GM12878 (cell line): ENCODE results near the gene PNPLA3. TPM values are rescaled to one million over a fixed set of nuclear protein-coding genes. Genes with fewer than 3 reads are reported as not detected.

Experiments
- ATAC-seq: fragments of 200-7000 bp; cut with Tn5 transposase; 3 replicates; pipeline ENCODE4 v1.9.1; 2020; ENCODE audit warnings: mild to moderate bottlenecking, moderate library complexity
- BruUV-seq: library from RNA; stranded (reverse); fragments of 400-500 nt; replicated peaks from 2 replicates; lab custom pipeline; 2021; lab: Mats Ljungman, UMichigan
- CTCF ChIA-PET: fragments of 300-600 bp; sonication (Branson Sonifier 250); formaldehyde crosslinking; extraction: SDS; loops from one replicate; lab custom pipeline; 2021; ENCODE audit warnings: inconsistent platforms; lab: Yijun Ruan, JAX
- POLR2A ChIA-PET: fragments of 350-600 bp; formaldehyde crosslinking; extraction: SDS; loops from one replicate; lab custom pipeline; 2021; ENCODE audit warnings: inconsistent platforms; lab: Charles Lee
- RAD21 ChIA-PET: fragments of 300-600 bp; sonication (Branson Sonifier 250); formaldehyde crosslinking; loops from one replicate; lab custom pipeline; 2023; ENCODE audit warnings: antibody characterized with exemption; ENCODE audit not compliant: unreplicated experiment; lab: Charles Lee
- SMC1A ChIA-PET: fragments of 300-600 bp; sonication (Branson Sonifier 250); formaldehyde crosslinking; loops from one replicate; lab custom pipeline; 2023; ENCODE audit not compliant: unreplicated experiment, uncharacterized antibody; lab: Charles Lee
- DNase-seq: peaks from one replicate; pipeline ENCODE4 v3.0.0-alpha.2; 2011; ENCODE audit warnings: low read depth, low spot score
- FAIRE-seq: peaks from 3 replicates; lab custom pipeline; 2011; peaks lifted over from hg19 to GRCh38; lab: Jason Lieb, UNC
- H2AFZ ChIP-seq: 2 replicates; pipeline ENCODE4 v1.6.0; 2011; ENCODE audit warnings: low read depth, low read length, control low read depth; ENCODE audit not compliant: control insufficient read depth
- H3K27ac ChIP-seq: 2 replicates; pipeline ENCODE4 v1.5.1; 2011; ENCODE audit warnings: control low read depth; ENCODE audit not compliant: control insufficient read depth, insufficient read depth
- H3K27me3 ChIP-seq, 2 experiments: replicated peaks in 1 of 2; 2 replicates each; pipeline versions ENCODE4 v1.6.0 to v1.6.1; 2011; ENCODE audit warnings: low read length in 1 of 2; ENCODE audit not compliant: control insufficient read depth in 2 of 2, insufficient read depth in 2 of 2
- H3K36me3 ChIP-seq, 2 experiments: 2 replicates each; pipeline ENCODE4 v1.5.1; 2011; ENCODE audit warnings: low read length in 1 of 2; ENCODE audit not compliant: control insufficient read depth in 2 of 2, insufficient read depth in 2 of 2
- H3K4me1 ChIP-seq: 2 replicates; pipeline ENCODE4 v1.6.1; 2011; ENCODE audit warnings: mild to moderate bottlenecking, low read length, moderate library complexity, mixed read lengths; ENCODE audit not compliant: control insufficient read depth, insufficient read depth
- H3K4me2 ChIP-seq: 2 replicates; pipeline ENCODE4 v1.6.0; 2011; ENCODE audit warnings: control low read depth; ENCODE audit not compliant: control insufficient read depth, insufficient read depth
- H3K4me3 ChIP-seq: fragments of 200-600 bp; sonication (generic); 2 replicates; pipeline ENCODE4 v1.5.1; 2016
- H3K79me2 ChIP-seq: 2 replicates; pipeline ENCODE4 v1.6.0; 2011; ENCODE audit warnings: low read length; ENCODE audit not compliant: control insufficient read depth, insufficient read depth
- H3K9ac ChIP-seq: 2 replicates; pipeline ENCODE4 v1.8.0; 2011; ENCODE audit warnings: low read length, control low read depth, mixed read lengths; ENCODE audit not compliant: control insufficient read depth, insufficient read depth
- H3K9me3 ChIP-seq: replicated peaks from 3 replicates; pipeline ENCODE4 v1.5.1; 2011; ENCODE audit warnings: mild to moderate bottlenecking, low read length; ENCODE audit not compliant: control insufficient read depth, insufficient read depth
- H4K20me1 ChIP-seq: 2 replicates; pipeline ENCODE4 v1.6.0; 2011; ENCODE audit not compliant: control insufficient read depth, insufficient read depth
- MTA3 ChIP-seq: IDR thresholded peaks from 2 replicates; pipeline ENCODE4 v1.6.1; 2012; ENCODE audit warnings: low read length, inconsistent platforms, borderline replicate concordance
- RB1 ChIP-seq: fragments of 450-650 bp; formaldehyde crosslinking; IDR thresholded peaks from 2 replicates; pipeline ENCODE4 v1.6.1; 2017; ENCODE audit warnings: mild to moderate bottlenecking, borderline replicate concordance
- STAT3 ChIP-seq: IDR thresholded peaks from 2 replicates; pipeline ENCODE4 v1.6.1; 2011; ENCODE audit warnings: low read depth, low read length, improper control_type of control experiment
- SUZ12 ChIP-seq: fragments of 200-600 bp; sonication (generic); IDR thresholded peaks from one replicate; pipeline ENCODE4 v1.6.1; 2018; ENCODE audit warnings: antibody characterized with exemption, mild to moderate bottlenecking; ENCODE audit not compliant: unreplicated experiment
- TBL1XR1 ChIP-seq: IDR thresholded peaks from 2 replicates; pipeline ENCODE4 v1.6.1; 2012; ENCODE audit warnings: low read depth, low read length, improper control_type of control experiment
- YY1 ChIP-seq: IDR thresholded peaks from 2 replicates; pipeline ENCODE4 v1.6.1; 2011; ENCODE audit warnings: low read depth, mild to moderate bottlenecking, low read length
- WGBS: methylation state at CpG from one replicate; pipeline ENCODE4 v1.1.6; 2016; ENCODE audit warnings: low lambda C conversion rate; ENCODE audit not compliant: insufficient replicate concordance, insufficient coverage; ENCODE audit errors: missing lambda C conversion rate; 5-methylcytosine and 5-hydroxymethylcytosine counted together
- in situ Hi-C: fragments of 300-500 bp; cut with MboI; formaldehyde crosslinking; loops from 9 replicates; pipeline ENCODE4 v1.14.3; 2018; ENCODE audit warnings: mixed read lengths
- intact Hi-C: fragments of 100-400 bp; cut with micrococcal nuclease; formaldehyde crosslinking; loops from one replicate; pipeline ENCODE4 v1.14.2; 2022; ENCODE audit not compliant: unreplicated experiment
- polyA plus RNA-seq, 11 experiments: library from polyadenylated mRNA; depleted of rRNA in 4 of 11; unstranded in 6 of 11; stranded (reverse) in 5 of 11; fragments of >200 nt; fragmentation: Nextera tagmentation in 4 of 11; fragmentation: Illumina TruSeq in 1 of 11; extraction: Ambion mirVana in 4 of 11; extraction: Trizol in 1 of 11; gene quantifications; 1 replicate in 1 of 11; 2 replicates in 10 of 11; pipeline versions ENCODE4 v1.2.1 to v1.2.3, GENCODE V29; 2011 to 2016; ENCODE audit warnings: inconsistent platforms in 2 of 11, missing spikeins in 2 of 11, low read depth in 1 of 11
- total RNA-seq, 4 experiments: library from RNA; depleted of rRNA in 3 of 4; stranded (reverse); fragments of >200 nt in 3 of 4; fragmentation: Illumina TruSeq in 1 of 4; extraction: Trizol in 1 of 4; gene quantifications; 2 replicates each; pipeline versions ENCODE4 v1.2.1 to v1.2.3, GENCODE V29; 2013 to 2021
- TF ChIP-seq, protein P1 (sequence below): fragments of 150-350 bp; IDR thresholded peaks from 2 replicates; pipeline ENCODE4 v1.6.1; 2014; ENCODE audit warnings: mild to moderate bottlenecking, low read depth, low read length
- TF ChIP-seq, protein P2 (sequence below): IDR thresholded peaks from 2 replicates; pipeline ENCODE4 v1.6.1; 2011; ENCODE audit warnings: borderline replicate concordance, low read depth, mild to moderate bottlenecking, moderate library complexity, mixed read lengths, low read length; ENCODE audit not compliant: insufficient read depth; ENCODE audit errors: extremely low read length
- TF ChIP-seq, protein P3 (sequence below), 3 experiments: IDR thresholded peaks in 2 of 3; conservative IDR thresholded peaks in 1 of 3; 2 replicates each; pipeline ENCODE4 v1.5.1; 2011; ENCODE audit warnings: low read depth in 3 of 3, low read length in 3 of 3, mild to moderate bottlenecking in 3 of 3, control low read depth in 2 of 3, moderate library complexity in 2 of 3, inconsistent platforms in 1 of 3, mixed read lengths in 1 of 3; ENCODE audit not compliant: control insufficient read depth in 2 of 3, insufficient read depth in 1 of 3; ENCODE audit errors: extremely low read depth in 1 of 3
- TF ChIP-seq, protein P4 (sequence below): fragments of 450-650 bp; IDR thresholded peaks from 2 replicates; pipeline ENCODE4 v1.6.1; 2017; ENCODE audit warnings: mild to moderate bottlenecking, moderate library complexity
- TF ChIP-seq, protein P5 (sequence below): fragments of 450-650 bp; IDR thresholded peaks from 2 replicates; pipeline ENCODE4 v1.6.1; 2017; ENCODE audit warnings: mild to moderate bottlenecking

PNPLA3 gene
- total and polyA plus RNA-seq, 10 of the 15 experiments (the other 5 are each of a cell fraction or from before 2014, with no cell fraction given): 0.05 to 0.08 TPM; not detected in 8

DNA sequence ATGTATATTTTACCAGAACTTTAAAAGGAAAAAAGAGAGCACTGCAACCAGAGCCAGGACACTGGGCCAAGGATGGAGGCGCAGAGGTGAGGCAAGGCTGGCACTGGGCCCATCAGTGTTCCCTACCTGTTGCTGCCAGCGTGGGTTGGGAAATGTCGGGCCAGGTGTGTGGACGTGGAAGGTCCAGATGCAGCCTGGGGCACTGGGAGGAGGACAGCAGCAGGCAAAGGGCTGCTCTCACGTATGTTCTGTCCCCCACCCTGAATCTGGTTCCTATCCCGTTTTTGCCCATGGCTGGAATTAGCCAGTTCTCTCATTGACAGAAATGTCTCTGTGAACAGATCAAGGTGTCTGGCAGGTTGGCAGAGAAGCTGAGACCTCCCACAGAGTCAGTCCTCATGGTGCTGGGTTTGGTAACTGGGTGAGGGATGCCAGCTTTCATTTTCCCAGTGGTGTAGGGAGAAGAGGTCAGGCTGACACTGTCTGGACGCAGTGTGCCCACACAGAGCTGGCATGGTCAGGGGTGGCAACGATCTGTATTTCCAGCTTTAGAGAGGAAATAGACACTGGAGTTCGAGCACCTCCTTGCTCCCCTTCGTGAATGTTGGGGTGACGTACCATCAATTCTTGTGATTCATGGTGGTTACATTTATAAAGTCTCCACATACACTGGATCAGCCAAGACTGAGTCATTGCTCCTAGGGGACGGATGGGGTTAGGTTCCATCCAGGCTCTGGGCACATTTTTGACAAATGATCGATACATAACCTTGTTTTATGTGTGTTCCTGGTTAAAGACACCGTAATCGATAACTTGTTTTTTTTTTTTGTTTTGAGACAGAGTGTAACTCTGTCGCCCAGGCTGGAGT lies 4.3 kb upstream of the PNPLA3 start:
- H3K27ac ChIP-seq: no peak overlapping the region
- no peak overlapping the region for H3K4me3 ChIP-seq
- ChIA-PET POLR2A (no interaction called here), CTCF (no interaction called here), SMC1A (no interaction called here), RAD21 (no interaction called here)
- ATAC-seq (no peak), DNase-seq (no peak), FAIRE-seq (no peak)
- no peak overlapping the region for H3K4me2 ChIP-seq
- no peak overlapping the region for H2AFZ ChIP-seq
- intact Hi-C loops: no loop called here
- peaks cover 0 to 2% of the 10 kb centered on the region in 2 experiments; a peak in 2 of 4 replicates for H3K27me3 ChIP-seq
- no peaks in the 10 kb centered on the region for H3K4me1 ChIP-seq
- no peaks in the 10 kb centered on the region for H3K79me2 ChIP-seq
- WGBS: 36% methylated on average over 16 of the region's 16 CpGs
- H3K36me3 ChIP-seq: no peaks in the 10 kb centered on the region
- H3K9me3 ChIP-seq: no peaks in the 10 kb centered on the region
- no peak overlapping the region for H3K9ac ChIP-seq
- no peaks in the 10 kb centered on the region for H4K20me1 ChIP-seq
- BruUV-seq: no TSS peak
- in situ Hi-C loops: no loop called here
- TF ChIP-seq, protein P1, sequence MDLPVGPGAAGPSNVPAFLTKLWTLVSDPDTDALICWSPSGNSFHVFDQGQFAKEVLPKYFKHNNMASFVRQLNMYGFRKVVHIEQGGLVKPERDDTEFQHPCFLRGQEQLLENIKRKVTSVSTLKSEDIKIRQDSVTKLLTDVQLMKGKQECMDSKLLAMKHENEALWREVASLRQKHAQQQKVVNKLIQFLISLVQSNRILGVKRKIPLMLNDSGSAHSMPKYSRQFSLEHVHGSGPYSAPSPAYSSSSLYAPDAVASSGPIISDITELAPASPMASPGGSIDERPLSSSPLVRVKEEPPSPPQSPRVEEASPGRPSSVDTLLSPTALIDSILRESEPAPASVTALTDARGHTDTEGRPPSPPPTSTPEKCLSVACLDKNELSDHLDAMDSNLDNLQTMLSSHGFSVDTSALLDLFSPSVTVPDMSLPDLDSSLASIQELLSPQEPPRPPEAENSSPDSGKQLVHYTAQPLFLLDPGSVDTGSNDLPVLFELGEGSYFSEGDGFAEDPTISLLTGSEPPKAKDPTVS: no peak
- no peak for TF ChIP-seq RB1
- TF ChIP-seq, protein P2, sequence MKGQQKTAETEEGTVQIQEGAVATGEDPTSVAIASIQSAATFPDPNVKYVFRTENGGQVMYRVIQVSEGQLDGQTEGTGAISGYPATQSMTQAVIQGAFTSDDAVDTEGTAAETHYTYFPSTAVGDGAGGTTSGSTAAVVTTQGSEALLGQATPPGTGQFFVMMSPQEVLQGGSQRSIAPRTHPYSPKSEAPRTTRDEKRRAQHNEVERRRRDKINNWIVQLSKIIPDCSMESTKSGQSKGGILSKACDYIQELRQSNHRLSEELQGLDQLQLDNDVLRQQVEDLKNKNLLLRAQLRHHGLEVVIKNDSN: no peak
- TF ChIP-seq, protein P3, sequence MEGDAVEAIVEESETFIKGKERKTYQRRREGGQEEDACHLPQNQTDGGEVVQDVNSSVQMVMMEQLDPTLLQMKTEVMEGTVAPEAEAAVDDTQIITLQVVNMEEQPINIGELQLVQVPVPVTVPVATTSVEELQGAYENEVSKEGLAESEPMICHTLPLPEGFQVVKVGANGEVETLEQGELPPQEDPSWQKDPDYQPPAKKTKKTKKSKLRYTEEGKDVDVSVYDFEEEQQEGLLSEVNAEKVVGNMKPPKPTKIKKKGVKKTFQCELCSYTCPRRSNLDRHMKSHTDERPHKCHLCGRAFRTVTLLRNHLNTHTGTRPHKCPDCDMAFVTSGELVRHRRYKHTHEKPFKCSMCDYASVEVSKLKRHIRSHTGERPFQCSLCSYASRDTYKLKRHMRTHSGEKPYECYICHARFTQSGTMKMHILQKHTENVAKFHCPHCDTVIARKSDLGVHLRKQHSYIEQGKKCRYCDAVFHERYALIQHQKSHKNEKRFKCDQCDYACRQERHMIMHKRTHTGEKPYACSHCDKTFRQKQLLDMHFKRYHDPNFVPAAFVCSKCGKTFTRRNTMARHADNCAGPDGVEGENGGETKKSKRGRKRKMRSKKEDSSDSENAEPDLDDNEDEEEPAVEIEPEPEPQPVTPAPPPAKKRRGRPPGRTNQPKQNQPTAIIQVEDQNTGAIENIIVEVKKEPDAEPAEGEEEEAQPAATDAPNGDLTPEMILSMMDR (IDR thresholded peaks at IDR 0.05 in 2 of 3, conservative IDR thresholded peaks at IDR 0.05 in 1 of 3; ENCODE audit: control insufficient read depth in 2 of 3, extremely low read depth in 1 of 3, insufficient read depth in 1 of 3, low read depth in 3 of 3, low read length in 3 of 3): no peak
- TF ChIP-seq MTA3: no peak
- no peak for TF ChIP-seq STAT3
- TF ChIP-seq, protein P4, sequence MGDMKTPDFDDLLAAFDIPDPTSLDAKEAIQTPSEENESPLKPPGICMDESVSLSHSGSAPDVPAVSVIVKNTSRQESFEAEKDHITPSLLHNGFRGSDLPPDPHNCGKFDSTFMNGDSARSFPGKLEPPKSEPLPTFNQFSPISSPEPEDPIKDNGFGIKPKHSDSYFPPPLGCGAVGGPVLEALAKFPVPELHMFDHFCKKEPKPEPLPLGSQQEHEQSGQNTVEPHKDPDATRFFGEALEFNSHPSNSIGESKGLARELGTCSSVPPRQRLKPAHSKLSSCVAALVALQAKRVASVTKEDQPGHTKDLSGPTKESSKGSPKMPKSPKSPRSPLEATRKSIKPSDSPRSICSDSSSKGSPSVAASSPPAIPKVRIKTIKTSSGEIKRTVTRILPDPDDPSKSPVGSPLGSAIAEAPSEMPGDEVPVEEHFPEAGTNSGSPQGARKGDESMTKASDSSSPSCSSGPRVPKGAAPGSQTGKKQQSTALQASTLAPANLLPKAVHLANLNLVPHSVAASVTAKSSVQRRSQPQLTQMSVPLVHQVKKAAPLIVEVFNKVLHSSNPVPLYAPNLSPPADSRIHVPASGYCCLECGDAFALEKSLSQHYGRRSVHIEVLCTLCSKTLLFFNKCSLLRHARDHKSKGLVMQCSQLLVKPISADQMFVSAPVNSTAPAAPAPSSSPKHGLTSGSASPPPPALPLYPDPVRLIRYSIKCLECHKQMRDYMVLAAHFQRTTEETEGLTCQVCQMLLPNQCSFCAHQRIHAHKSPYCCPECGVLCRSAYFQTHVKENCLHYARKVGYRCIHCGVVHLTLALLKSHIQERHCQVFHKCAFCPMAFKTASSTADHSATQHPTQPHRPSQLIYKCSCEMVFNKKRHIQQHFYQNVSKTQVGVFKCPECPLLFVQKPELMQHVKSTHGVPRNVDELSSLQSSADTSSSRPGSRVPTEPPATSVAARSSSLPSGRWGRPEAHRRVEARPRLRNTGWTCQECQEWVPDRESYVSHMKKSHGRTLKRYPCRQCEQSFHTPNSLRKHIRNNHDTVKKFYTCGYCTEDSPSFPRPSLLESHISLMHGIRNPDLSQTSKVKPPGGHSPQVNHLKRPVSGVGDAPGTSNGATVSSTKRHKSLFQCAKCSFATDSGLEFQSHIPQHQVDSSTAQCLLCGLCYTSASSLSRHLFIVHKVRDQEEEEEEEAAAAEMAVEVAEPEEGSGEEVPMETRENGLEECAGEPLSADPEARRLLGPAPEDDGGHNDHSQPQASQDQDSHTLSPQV: no peak
- TF ChIP-seq TBL1XR1: no peak
- TF ChIP-seq, protein P5, sequence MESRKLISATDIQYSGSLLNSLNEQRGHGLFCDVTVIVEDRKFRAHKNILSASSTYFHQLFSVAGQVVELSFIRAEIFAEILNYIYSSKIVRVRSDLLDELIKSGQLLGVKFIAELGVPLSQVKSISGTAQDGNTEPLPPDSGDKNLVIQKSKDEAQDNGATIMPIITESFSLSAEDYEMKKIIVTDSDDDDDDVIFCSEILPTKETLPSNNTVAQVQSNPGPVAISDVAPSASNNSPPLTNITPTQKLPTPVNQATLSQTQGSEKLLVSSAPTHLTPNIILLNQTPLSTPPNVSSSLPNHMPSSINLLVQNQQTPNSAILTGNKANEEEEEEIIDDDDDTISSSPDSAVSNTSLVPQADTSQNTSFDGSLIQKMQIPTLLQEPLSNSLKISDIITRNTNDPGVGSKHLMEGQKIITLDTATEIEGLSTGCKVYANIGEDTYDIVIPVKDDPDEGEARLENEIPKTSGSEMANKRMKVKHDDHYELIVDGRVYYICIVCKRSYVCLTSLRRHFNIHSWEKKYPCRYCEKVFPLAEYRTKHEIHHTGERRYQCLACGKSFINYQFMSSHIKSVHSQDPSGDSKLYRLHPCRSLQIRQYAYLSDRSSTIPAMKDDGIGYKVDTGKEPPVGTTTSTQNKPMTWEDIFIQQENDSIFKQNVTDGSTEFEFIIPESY: no peak
- TF ChIP-seq SUZ12: no peak
- no peak for TF ChIP-seq YY1
